Neural cell (in vitro differentiated cells): ENCODE measurements around the gene MED13L. TPM values are rescaled to one million over a fixed set of nuclear protein-coding genes. Genes with fewer than 3 reads are reported as not detected.

Experiments
- H2AFZ ChIP-seq: fragments of 200-600, 300-800 bp; sonication (generic), shearing (Covaris generic); 2 replicates; pipeline ENCODE4 v1.6.0; 2014; ENCODE audit warnings: low read depth, mild to moderate bottlenecking, antibody characterized with exemption, low read length, moderate library complexity
- H3F3A ChIP-seq: fragments of 200-600 bp; shearing (Covaris generic); 2 replicates; pipeline ENCODE4 v1.6.1; 2016; ENCODE audit warnings: mild to moderate bottlenecking, moderate library complexity, mixed read lengths, antibody characterized with exemption, low read length; ENCODE audit not compliant: insufficient read depth, poor library complexity, severe bottlenecking
- H3K27ac ChIP-seq: fragments of 200-600, 300-800 bp; sonication (generic), shearing (Covaris generic); 2 replicates; pipeline ENCODE4 v1.5.1; 2014; ENCODE audit warnings: mild to moderate bottlenecking, low read length, moderate library complexity
- H3K27me3 ChIP-seq: fragments of 300-800, 200-600 bp; sonication (generic), shearing (Covaris generic); 2 replicates; pipeline ENCODE4 v1.6.0; 2014; ENCODE audit warnings: mild to moderate bottlenecking, low read depth, low read length, moderate library complexity; ENCODE audit not compliant: insufficient read depth
- H3K36me3 ChIP-seq: fragments of 300-800, 200-600 bp; sonication (generic), shearing (Covaris generic); 2 replicates; pipeline ENCODE4 v1.5.1; 2014; ENCODE audit warnings: mild to moderate bottlenecking, antibody characterized with exemption, low read length, moderate library complexity; ENCODE audit not compliant: insufficient read depth
- H3K4me2 ChIP-seq: fragments of 300-800, 200-600 bp; sonication (generic), shearing (Covaris generic); 2 replicates; pipeline ENCODE4 v1.6.0; 2014; ENCODE audit warnings: mild to moderate bottlenecking, low read length
- H3K4me3 ChIP-seq: fragments of 300-800, 200-600 bp; sonication (generic), shearing (Covaris generic); 2 replicates; pipeline ENCODE4 v1.5.1; 2014; ENCODE audit warnings: mild to moderate bottlenecking, low read length, moderate library complexity
- H3K79me2 ChIP-seq: fragments of 200-600 bp; shearing (Covaris generic); replicated peaks from 2 replicates; pipeline ENCODE4 v1.6.0; 2014; ENCODE audit warnings: mild to moderate bottlenecking, low read length, moderate library complexity; ENCODE audit not compliant: insufficient read depth
- H3K9ac ChIP-seq: fragments of 300-800, 200-600 bp; sonication (generic), shearing (Covaris generic); 2 replicates; pipeline ENCODE4 v1.6.1; 2016; ENCODE audit warnings: mild to moderate bottlenecking, low read length, mixed read lengths
- H3K9me2 ChIP-seq: fragments of 200-600 bp; shearing (Covaris generic); 2 replicates; pipeline ENCODE4 v1.6.1; 2016; ENCODE audit warnings: mild to moderate bottlenecking, low read length, mixed read lengths; ENCODE audit not compliant: insufficient read depth
- H3K9me3 ChIP-seq: fragments of 200-600, 300-800 bp; sonication (generic), shearing (Covaris generic); 2 replicates; pipeline ENCODE4 v1.6.1; 2016; ENCODE audit warnings: mild to moderate bottlenecking, mixed run types, low read length, moderate library complexity, mixed read lengths
- H4K20me1 ChIP-seq: fragments of 200-600 bp; shearing (Covaris generic); 2 replicates; pipeline ENCODE4 v1.6.1; 2016; ENCODE audit warnings: mild to moderate bottlenecking, mixed run types; ENCODE audit not compliant: insufficient read depth
- CTCF ChIP-seq: fragments of 450-650 bp; IDR thresholded peaks from 2 replicates; pipeline ENCODE4 v1.5.1; 2014; ENCODE audit warnings: antibody characterized with exemption, mild to moderate bottlenecking, moderate library complexity; ENCODE audit not compliant: poor library complexity, severe bottlenecking
- EP300 ChIP-seq: fragments of 450-650 bp; conservative IDR thresholded peaks from 2 replicates; pipeline ENCODE4 v1.6.1; 2014; ENCODE audit warnings: antibody characterized with exemption, mild to moderate bottlenecking, moderate library complexity; ENCODE audit not compliant: poor library complexity, severe bottlenecking
- EZH2 ChIP-seq: fragments of 200-600, 300-800 bp; shearing (Covaris generic), sonication (generic); IDR thresholded peaks from 2 replicates; pipeline ENCODE4 v1.6.1; 2014; ENCODE audit warnings: antibody characterized with exemption, low read length, borderline replicate concordance, mild to moderate bottlenecking; ENCODE audit not compliant: insufficient read depth, poor library complexity, severe bottlenecking
- MXI1 ChIP-seq: fragments of 450-650 bp; conservative IDR thresholded peaks from 2 replicates; pipeline ENCODE4 v1.6.1; 2014; ENCODE audit warnings: antibody characterized with exemption, mild to moderate bottlenecking; ENCODE audit not compliant: poor library complexity, severe bottlenecking
- POLR2AphosphoS5 ChIP-seq: IDR thresholded peaks from 2 replicates; pipeline ENCODE4 v1.6.1; 2012
- RAD21 ChIP-seq: fragments of 450-650 bp; conservative IDR thresholded peaks from 2 replicates; pipeline ENCODE4 v1.6.1; 2014; ENCODE audit warnings: antibody characterized with exemption, mild to moderate bottlenecking, moderate library complexity
- REST ChIP-seq: IDR thresholded peaks from 2 replicates; pipeline ENCODE4 v1.6.1; 2012; ENCODE audit warnings: borderline replicate concordance
- SMC3 ChIP-seq: fragments of 450-650 bp; conservative IDR thresholded peaks from 2 replicates; pipeline ENCODE4 v1.6.1; 2014; ENCODE audit warnings: antibody characterized with exemption, mild to moderate bottlenecking, moderate library complexity; ENCODE audit not compliant: poor library complexity
- TAF1 ChIP-seq: IDR thresholded peaks from 2 replicates; pipeline ENCODE4 v1.6.1; 2012; ENCODE audit warnings: low read depth
- polyA plus RNA-seq: library from polyadenylated mRNA; depleted of rRNA; stranded (reverse); fragments of >200 nt; gene quantifications from 2 replicates; pipeline ENCODE4 v1.2.3, GENCODE V29; 2014

The MED13L gene
- polyA plus RNA-seq, 1 donor from 2014 or later = 38.9 TPM

- Histone ChIP-seq H3K4me3 (no peak overlapping the region), H4K20me1 (no peaks in the 10 kb centered on the region), H3K36me3 (peaks cover 11% of the 10 kb centered on the region), H3F3A (no peaks in the 10 kb centered on the region), H3K4me2 (no peak overlapping the region), H3K79me2 (no peaks in the 10 kb centered on the region), H3K27me3 (no peaks in the 10 kb centered on the region), H3K27ac (no peak overlapping the region), H3K9me2 (no peaks in the 10 kb centered on the region), H2AFZ (no peak overlapping the region), H3K9ac (no peak overlapping the region), H3K9me3 (no peaks in the 10 kb centered on the region)
- no peak for TF ChIP-seq MXI1
- TF ChIP-seq SMC3 = no peak
- TF ChIP-seq EZH2 = no peak
- no peak for TF ChIP-seq CTCF
- TF ChIP-seq REST = no peak
- no peak for TF ChIP-seq RAD21
- no peak for TF ChIP-seq POLR2AphosphoS5
- no peak for TF ChIP-seq TAF1
- no peak for TF ChIP-seq EP300
These were observed 316.4 kb downstream of the MED13L start for GRCh38 chr12:115960868-115961802.

GRCh38 chr12:115957686-115958290, 319.7 kb downstream of the MED13L start:
- Histone ChIP-seq H3K9me3 (no peaks in the 10 kb centered on the region), H3F3A (no peaks in the 10 kb centered on the region), H3K4me3 (no peak overlapping the region), H2AFZ (no peak overlapping the region), H3K9me2 (no peaks in the 10 kb centered on the region), H3K27ac (no peak overlapping the region), H4K20me1 (no peaks in the 10 kb centered on the region), H3K36me3 (peaks cover 7% of the 10 kb centered on the region), H3K79me2 (no peaks in the 10 kb centered on the region), H3K4me2 (no peak overlapping the region), H3K9ac (no peak overlapping the region), H3K27me3 (no peaks in the 10 kb centered on the region)
- TF ChIP-seq CTCF = no peak
- TF ChIP-seq MXI1 = no peak
- TF ChIP-seq REST = no peak
- TF ChIP-seq POLR2AphosphoS5 = no peak
- TF ChIP-seq EZH2 = no peak
- no peak for TF ChIP-seq TAF1
- TF ChIP-seq EP300 = no peak
- TF ChIP-seq SMC3 = no peak
- TF ChIP-seq RAD21 = no peak
